ENCODE data around the gene CSTF2T.
"Not testable (repeated sequence)": the region's sequence is repeated elsewhere in the genome, so short reads cannot be mapped to it uniquely, and the experiment has no call there.

The CSTF2T gene

GRCh38 chr10:51705774-51706173 lies 6.4 kb upstream of the CSTF2T start:
- DNase-seq = no peak
- intact Hi-C loops (cut with DNase I) = no loop called here

GRCh38 chr10:51700228-51700817 lies 928 bp upstream of the CSTF2T start:
- DNase-seq = peak in 15 of 42 donors; percentile 13 to 56 (median 28)
- intact Hi-C loops (cut with DNase I) = no loop called here

GRCh38 chr10:51699145-51699474 lies 285 bp downstream of the CSTF2T start:
- peak in 7 of 42 donors; percentile 8 to 30 (median 16) for DNase-seq
- intact Hi-C loops (cut with DNase I) = no loop called here

GRCh38 chr10:51698473-51699063 lies 827 bp downstream of the CSTF2T start:
- DNase-seq = peak in 1 of 42 donors; percentile 17
- intact Hi-C loops (cut with DNase I) = no loop called here

- intact Hi-C loops (cut with DNase I) = no loop called here
- DNase-seq = no peak
Observed at GRCh38 chr10:51696251-51696650, 3.1 kb downstream of the CSTF2T start.

GRCh38 chr10:51694086-51694768 lies 5.2 kb downstream of the CSTF2T start:
- intact Hi-C loops (cut with DNase I) = no loop called here
- no peak for DNase-seq

- no peak for DNase-seq
Observed at GRCh38 chr10:51691135-51691534, 8.3 kb downstream of the CSTF2T start.

GRCh38 chr10:51689536-51689935 lies 9.9 kb downstream of the CSTF2T start:
- intact Hi-C loops (cut with DNase I) = no loop called here
- DNase-seq = no peak

More at GRCh38 chr10:51691135-51691534, 8.3 kb downstream of the CSTF2T start:
- intact Hi-C loops (cut with DNase I) = no loop called here

- intact Hi-C loops (cut with DNase I) = not testable (repeated sequence)
Observed at GRCh38 chr10:51688826-51689225, 10.6 kb downstream of the CSTF2T start.

GRCh38 chr10:51687296-51687695 lies 12.1 kb downstream of the CSTF2T start:
- intact Hi-C loops (cut with DNase I) = no loop called here
- no peak for DNase-seq

More at GRCh38 chr10:51688826-51689225, 10.6 kb downstream of the CSTF2T start:
- not testable (repeated sequence) for DNase-seq

GRCh38 chr10:51685768-51686167 lies 13.6 kb downstream of the CSTF2T start:
- DNase-seq = peak in 1 of 42 donors; percentile 48
- intact Hi-C loops (cut with DNase I) = no loop called here

GRCh38 chr10:51683031-51683691 lies 16.2 kb downstream of the CSTF2T start:
- no peak for DNase-seq

GRCh38 chr10:51679841-51680240 lies 19.6 kb downstream of the CSTF2T start:
- DNase-seq = no peak
- intact Hi-C loops (cut with DNase I) = no loop called here

More at GRCh38 chr10:51683031-51683691, 16.2 kb downstream of the CSTF2T start:
- intact Hi-C loops (cut with DNase I) = no loop called here

- DNase-seq = no peak
- intact Hi-C loops (cut with DNase I) = no loop called here
Observed at GRCh38 chr10:51675088-51675487, 24.3 kb downstream of the CSTF2T start.

GRCh38 chr10:51672039-51672535 lies 27.3 kb downstream of the CSTF2T start:
- DNase-seq = no peak
- intact Hi-C loops (cut with DNase I) = no loop called here

GRCh38 chr10:51669041-51669440 lies 30.4 kb downstream of the CSTF2T start:
- intact Hi-C loops (cut with DNase I) = no loop called here
- DNase-seq = no peak

- intact Hi-C loops (cut with DNase I) = no loop called here
- no peak for DNase-seq
Observed at GRCh38 chr10:51668336-51668689, 31.1 kb downstream of the CSTF2T start.

- intact Hi-C loops (cut with DNase I) = no loop called here
- no peak for DNase-seq
Observed at GRCh38 chr10:51667678-51668335, 31.6 kb downstream of the CSTF2T start.

- DNase-seq = no peak
- intact Hi-C loops (cut with DNase I) = no loop called here
Observed at GRCh38 chr10:51666456-51666855, 32.9 kb downstream of the CSTF2T start.

Measured in head of caudate nucleus (tissue), 42 donors.